OCI-LY3 (cell line): Measurements from ENCODE around the gene CCDC102B.
"Not testable (repeated sequence)": the region's sequence is repeated elsewhere in the genome, so short reads cannot be mapped to it uniquely, and the experiment has no call there.

Source experiments
- H2AFZ ChIP-seq: fragments of 200-600, 300-600 bp; shearing (Covaris generic); 2 replicates; pipeline ENCODE4 v1.6.0; 2014; ENCODE audit warnings: antibody characterized with exemption, low read depth, low read length
- H3K27ac ChIP-seq: fragments of 200-600, 300-600 bp; sonication (generic); 2 replicates; pipeline ENCODE4 v1.5.1; 2014; ENCODE audit warnings: mild to moderate bottlenecking, low read length, moderate library complexity, mixed read lengths
- H3K27me3 ChIP-seq: fragments of 200-600, 300-600 bp; sonication (generic); 2 replicates; pipeline ENCODE4 v1.6.1; 2014; ENCODE audit warnings: low read depth, low read length, mixed read lengths
- H3K36me3 ChIP-seq: fragments of 200-600, 300-600 bp; sonication (generic); replicated peaks from 2 replicates; pipeline ENCODE3; 2014; ENCODE audit warnings: low read depth, low read length, mixed read lengths
- H3K4me1 ChIP-seq: fragments of 300-600, 200-600 bp; sonication (generic); 2 replicates; pipeline ENCODE4 v1.6.1; 2014; ENCODE audit warnings: low read length, mixed read lengths
- H3K4me2 ChIP-seq: fragments of 200-600, 300-600 bp; sonication (generic); 2 replicates; pipeline ENCODE4 v1.6.1; 2014; ENCODE audit warnings: low read length, mixed read lengths
- H3K4me3 ChIP-seq: fragments of 300-600, 200-600 bp; sonication (generic); 2 replicates; pipeline ENCODE4 v1.5.1; 2014; ENCODE audit warnings: antibody characterized with exemption, mild to moderate bottlenecking, low read length, moderate library complexity
- H3K79me2 ChIP-seq: fragments of 300-600, 200-600 bp; shearing (Covaris generic); 2 replicates; pipeline ENCODE4 v1.6.1; 2014; ENCODE audit warnings: mild to moderate bottlenecking, low read length, mixed read lengths
- H3K9ac ChIP-seq: fragments of 300-600, 200-600 bp; shearing (Covaris generic); 2 replicates; pipeline ENCODE4 v1.6.0; 2014; ENCODE audit warnings: mild to moderate bottlenecking, low read length, moderate library complexity
- H3K9me3 ChIP-seq: fragments of 200-600, 300-600 bp; shearing (Covaris generic); 2 replicates; pipeline ENCODE4 v1.6.1; 2014; ENCODE audit warnings: low read length, mixed read lengths; ENCODE audit not compliant: insufficient read depth
- H4K20me1 ChIP-seq: fragments of 200-600, 300-600 bp; sonication (generic); 2 replicates; pipeline ENCODE4 v1.6.1; 2016; ENCODE audit warnings: low read length, mixed read lengths; ENCODE audit not compliant: insufficient read depth
- CTCF ChIP-seq: fragments of 200-600, 300-600 bp; sonication (generic); IDR thresholded peaks from 2 replicates; pipeline ENCODE4 v1.5.1; 2014; ENCODE audit warnings: antibody characterized with exemption, low read length, low read depth
- EZH2phosphoT487 ChIP-seq: fragments of 200-600 bp; shearing (Covaris generic); IDR thresholded peaks from 2 replicates; pipeline ENCODE4 v1.6.1; 2018; ENCODE audit warnings: antibody characterized with exemption, mixed run types, low read depth

Gene CCDC102B

GRCh38 chr18:68865021-68865420 lies 67.1 kb downstream of the CCDC102B start:
- Histone ChIP-seq H3K79me2 (no peaks in the 10 kb centered on the region), H3K36me3 (no peaks in the 10 kb centered on the region), H3K27me3 (no peaks in the 10 kb centered on the region), H3K9me3 (no peaks in the 10 kb centered on the region), H4K20me1 (no peaks in the 10 kb centered on the region), H3K4me3 (no peak overlapping the region), H3K9ac (no peak overlapping the region), H3K4me2 (no peak overlapping the region), H2AFZ (no peak overlapping the region), H3K27ac (no peak overlapping the region), H3K4me1 (peaks cover 8% of the 10 kb centered on the region)
- no peak for TF ChIP-seq EZH2phosphoT487
- TF ChIP-seq CTCF, result no peak

GRCh38 chr18:68865503-68865902 lies 67.6 kb downstream of the CCDC102B start:
- Histone ChIP-seq H3K9me3 (no peaks in the 10 kb centered on the region), H3K9ac (no peak overlapping the region), H3K79me2 (no peaks in the 10 kb centered on the region), H3K4me1 (peaks cover 8% of the 10 kb centered on the region), H3K36me3 (no peaks in the 10 kb centered on the region), H3K4me3 (no peak overlapping the region), H3K27ac (no peak overlapping the region), H2AFZ (no peak overlapping the region), H3K4me2 (no peak overlapping the region), H4K20me1 (no peaks in the 10 kb centered on the region), H3K27me3 (no peaks in the 10 kb centered on the region)
- TF ChIP-seq EZH2phosphoT487, result no peak

GRCh38 chr18:68873003-68873402 lies 75.1 kb downstream of the CCDC102B start:
- H4K20me1 ChIP-seq, result no peaks in the 10 kb centered on the region
- H3K4me3 ChIP-seq, result no peak overlapping the region
- H3K4me2 ChIP-seq, result no peak overlapping the region
- no peak overlapping the region for H3K9ac ChIP-seq
- no peak for TF ChIP-seq EZH2phosphoT487
- TF ChIP-seq CTCF, result no peak
- no peaks in the 10 kb centered on the region for H3K9me3 ChIP-seq
- H3K4me1 ChIP-seq, result no peaks in the 10 kb centered on the region
- no peaks in the 10 kb centered on the region for H3K79me2 ChIP-seq
- no peaks in the 10 kb centered on the region for H3K36me3 ChIP-seq
- H2AFZ ChIP-seq, result no peak overlapping the region
- H3K27ac ChIP-seq, result no peak overlapping the region
- no peaks in the 10 kb centered on the region for H3K27me3 ChIP-seq

- H3K36me3 ChIP-seq, result no peaks in the 10 kb centered on the region
- H3K4me1 ChIP-seq, result no peaks in the 10 kb centered on the region
- H3K9ac ChIP-seq, result no peak overlapping the region
- TF ChIP-seq CTCF, result no peak
- no peak for TF ChIP-seq EZH2phosphoT487
- H3K9me3 ChIP-seq, result no peaks in the 10 kb centered on the region
- no peaks in the 10 kb centered on the region for H3K79me2 ChIP-seq
- no peak overlapping the region for H2AFZ ChIP-seq
- H4K20me1 ChIP-seq, result no peaks in the 10 kb centered on the region
- H3K27me3 ChIP-seq, result no peaks in the 10 kb centered on the region
- H3K27ac ChIP-seq, result no peak overlapping the region
- no peak overlapping the region for H3K4me2 ChIP-seq
- no peak overlapping the region for H3K4me3 ChIP-seq
These were observed 76.5 kb downstream of the CCDC102B start for GRCh38 chr18:68874361-68874760.

GRCh38 chr18:68879947-68880346 lies 82.1 kb downstream of the CCDC102B start:
- H2AFZ ChIP-seq, H3K9me3 ChIP-seq, H3K27me3 ChIP-seq, H4K20me1 ChIP-seq, H3K9ac ChIP-seq, H3K4me3 ChIP-seq, H3K4me2 ChIP-seq, H3K79me2 ChIP-seq, H3K27ac ChIP-seq, H3K36me3 ChIP-seq, H3K4me1 ChIP-seq: not testable (repeated sequence)
